HepG2 (cell line): ENCODE data around the gene GDPGP1. TPM values are rescaled to one million over a fixed set of nuclear protein-coding genes. Genes with fewer than 3 reads are reported as not detected.

Experiments
- FOXK2 ChIP-seq: fragments of 450-650 bp; IDR thresholded peaks from 2 replicates; pipeline ENCODE4 v1.6.1; 2016
- PPARG ChIP-seq: conservative IDR thresholded peaks from 2 replicates; pipeline ENCODE4 v1.6.1; 2016; ENCODE audit warnings: missing biosample characterization, missing genetic modification reagents
- ZKSCAN1 ChIP-seq: fragments of 150-350 bp; IDR thresholded peaks from 2 replicates; pipeline ENCODE4 v1.6.1; 2014; ENCODE audit warnings: low read length
- polyA plus RNA-seq, 8 experiments: library from polyadenylated mRNA; depleted of rRNA in 3 of 8; stranded (reverse) in 7 of 8; unstranded in 1 of 8; fragments of >200 nt; fragmentation: Illumina TruSeq in 4 of 8; extraction: Trizol in 4 of 8; gene quantifications; 2 replicates each; pipeline versions ENCODE4 v1.2.1 to v1.2.3, GENCODE V29; 2011 to 2016; ENCODE audit warnings: low read depth in 4 of 8, missing spikeins in 1 of 8, mixed read lengths in 1 of 8; ENCODE audit not compliant: insufficient read depth in 1 of 8
- total RNA-seq, 5 experiments: library from RNA; depleted of rRNA; stranded (reverse); fragments of >200 nt; fragmentation: Illumina TruSeq; extraction: Trizol; gene quantifications; 2 replicates each; pipeline ENCODE4 v1.2.3, GENCODE V29; 2016; ENCODE audit warnings: low read depth in 1 of 5
- TF ChIP-seq, protein P1 (sequence below): sonication (generic); formaldehyde crosslinking; IDR thresholded peaks from one replicate; pipeline ENCODE4 v1.5.1; 2020; ENCODE audit warnings: mild to moderate bottlenecking, missing genetic modification reagents; ENCODE audit errors: not compliant biosample characterization
- TF ChIP-seq, protein P2 (sequence below): sonication (generic); formaldehyde crosslinking; IDR thresholded peaks from 2 replicates; pipeline ENCODE4 v1.4.0; 2020; ENCODE audit warnings: missing genetic modification reagents, borderline replicate concordance
- TF ChIP-seq, protein P3 (sequence below): IDR thresholded peaks from 2 replicates; pipeline ENCODE4 v1.6.1; 2016; ENCODE audit warnings: mild to moderate bottlenecking, missing biosample characterization, missing genetic modification reagents
- TF ChIP-seq, protein P4 (sequence below): sonication (generic); formaldehyde crosslinking; IDR thresholded peaks from 2 replicates; pipeline ENCODE4 v1.4.0; 2020; ENCODE audit warnings: missing genetic modification reagents, borderline replicate concordance

Gene GDPGP1
- total and polyA plus RNA-seq, 2 of the 13 experiments (the other 11 are each of a cell fraction or from before 2014, with no cell fraction given): 1.5 to 4.3 TPM

DNA sequence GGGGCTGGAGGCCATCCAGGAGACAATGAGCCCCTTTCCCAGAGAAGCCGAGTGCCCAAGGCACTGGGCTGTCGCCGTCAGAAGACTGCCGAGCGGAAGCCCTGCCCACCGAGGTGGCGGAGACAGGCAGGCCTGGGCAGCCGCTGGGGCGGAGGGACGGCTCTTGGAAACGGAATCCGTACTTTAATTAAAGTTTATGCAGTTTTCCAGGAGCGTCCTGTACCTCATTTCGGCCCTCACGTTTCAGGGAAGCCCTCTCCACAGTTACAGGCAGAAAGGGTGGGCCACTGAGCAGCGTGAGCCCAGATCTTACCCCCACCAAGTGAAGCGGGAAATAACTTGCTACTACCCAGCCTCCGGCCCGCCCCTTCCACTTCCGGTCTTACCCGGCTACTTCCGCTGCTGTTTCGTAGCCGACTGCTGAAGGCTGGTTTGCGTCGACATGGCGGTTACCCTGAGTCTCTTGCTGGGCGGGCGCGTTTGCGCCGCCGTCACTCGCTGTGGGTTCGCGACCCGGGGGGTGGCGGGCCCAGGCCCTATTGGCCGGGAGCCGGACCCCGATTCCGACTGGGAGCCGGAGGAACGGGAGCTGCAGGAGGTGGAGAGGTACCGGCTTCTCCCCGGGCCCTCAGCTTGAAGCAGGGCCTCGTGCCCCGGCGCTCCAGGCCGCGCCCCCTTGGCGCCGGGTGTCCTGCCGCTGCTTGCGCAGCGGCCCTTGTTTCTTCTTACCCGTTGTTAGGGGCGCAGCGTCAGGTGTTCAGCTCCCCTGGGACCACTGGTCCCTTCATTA, 31.5 kb downstream of the GDPGP1 start, which contains the start of gene NGRN (continued):
- TF ChIP-seq, protein P1, sequence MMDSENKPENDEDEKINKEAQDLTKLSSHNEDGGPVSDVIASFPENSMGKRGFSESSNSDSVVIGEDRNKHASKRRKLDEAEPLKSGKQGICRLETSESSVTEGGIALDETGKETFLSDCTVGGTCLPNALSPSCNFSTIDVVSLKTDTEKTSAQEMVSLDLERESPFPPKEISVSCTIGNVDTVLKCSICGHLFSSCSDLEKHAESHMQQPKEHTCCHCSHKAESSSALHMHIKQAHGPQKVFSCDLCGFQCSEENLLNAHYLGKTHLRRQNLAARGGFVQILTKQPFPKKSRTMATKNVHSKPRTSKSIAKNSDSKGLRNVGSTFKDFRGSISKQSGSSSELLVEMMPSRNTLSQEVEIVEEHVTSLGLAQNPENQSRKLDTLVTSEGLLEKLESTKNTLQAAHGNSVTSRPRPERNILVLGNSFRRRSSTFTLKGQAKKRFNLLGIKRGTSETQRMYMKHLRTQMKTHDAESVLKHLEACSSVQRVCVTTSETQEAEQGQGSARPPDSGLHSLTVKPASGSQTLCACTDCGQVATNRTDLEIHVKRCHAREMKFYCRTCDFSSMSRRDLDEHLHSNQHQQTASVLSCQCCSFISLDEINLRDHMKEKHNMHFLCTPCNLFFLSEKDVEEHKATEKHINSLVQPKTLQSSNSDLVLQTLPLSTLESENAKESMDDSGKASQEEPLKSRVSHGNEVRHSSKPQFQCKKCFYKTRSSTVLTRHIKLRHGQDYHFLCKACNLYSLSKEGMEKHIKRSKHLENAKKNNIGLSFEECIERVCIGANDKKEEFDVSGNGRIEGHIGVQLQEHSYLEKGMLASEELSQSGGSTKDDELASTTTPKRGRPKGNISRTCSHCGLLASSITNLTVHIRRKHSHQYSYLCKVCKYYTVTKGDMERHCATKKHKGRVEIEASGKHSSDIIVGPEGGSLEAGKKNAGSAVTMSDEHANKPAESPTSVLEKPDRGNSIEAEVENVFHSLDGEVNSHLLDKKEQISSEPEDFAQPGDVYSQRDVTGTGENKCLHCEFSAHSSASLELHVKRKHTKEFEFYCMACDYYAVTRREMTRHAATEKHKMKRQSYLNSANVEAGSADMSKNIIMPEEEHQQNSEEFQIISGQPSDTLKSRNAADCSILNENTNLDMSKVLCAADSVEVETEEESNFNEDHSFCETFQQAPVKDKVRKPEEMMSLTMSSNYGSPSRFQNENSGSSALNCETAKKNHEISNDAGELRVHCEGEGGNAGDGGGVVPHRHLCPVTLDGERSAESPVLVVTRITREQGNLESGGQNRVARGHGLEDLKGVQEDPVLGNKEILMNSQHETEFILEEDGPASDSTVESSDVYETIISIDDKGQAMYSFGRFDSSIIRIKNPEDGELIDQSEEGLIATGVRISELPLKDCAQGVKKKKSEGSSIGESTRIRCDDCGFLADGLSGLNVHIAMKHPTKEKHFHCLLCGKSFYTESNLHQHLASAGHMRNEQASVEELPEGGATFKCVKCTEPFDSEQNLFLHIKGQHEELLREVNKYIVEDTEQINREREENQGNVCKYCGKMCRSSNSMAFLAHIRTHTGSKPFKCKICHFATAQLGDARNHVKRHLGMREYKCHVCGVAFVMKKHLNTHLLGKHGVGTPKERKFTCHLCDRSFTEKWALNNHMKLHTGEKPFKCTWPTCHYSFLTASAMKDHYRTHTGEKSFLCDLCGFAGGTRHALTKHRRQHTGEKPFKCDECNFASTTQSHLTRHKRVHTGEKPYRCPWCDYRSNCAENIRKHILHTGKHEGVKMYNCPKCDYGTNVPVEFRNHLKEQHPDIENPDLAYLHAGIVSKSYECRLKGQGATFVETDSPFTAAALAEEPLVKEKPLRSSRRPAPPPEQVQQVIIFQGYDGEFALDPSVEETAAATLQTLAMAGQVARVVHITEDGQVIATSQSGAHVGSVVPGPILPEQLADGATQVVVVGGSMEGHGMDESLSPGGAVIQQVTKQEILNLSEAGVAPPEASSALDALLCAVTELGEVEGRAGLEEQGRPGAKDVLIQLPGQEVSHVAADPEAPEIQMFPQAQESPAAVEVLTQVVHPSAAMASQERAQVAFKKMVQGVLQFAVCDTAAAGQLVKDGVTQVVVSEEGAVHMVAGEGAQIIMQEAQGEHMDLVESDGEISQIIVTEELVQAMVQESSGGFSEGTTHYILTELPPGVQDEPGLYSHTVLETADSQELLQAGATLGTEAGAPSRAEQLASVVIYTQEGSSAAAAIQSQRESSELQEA (CRISPR knock-in tag): peak; percentile 69
- TF ChIP-seq, protein P2, sequence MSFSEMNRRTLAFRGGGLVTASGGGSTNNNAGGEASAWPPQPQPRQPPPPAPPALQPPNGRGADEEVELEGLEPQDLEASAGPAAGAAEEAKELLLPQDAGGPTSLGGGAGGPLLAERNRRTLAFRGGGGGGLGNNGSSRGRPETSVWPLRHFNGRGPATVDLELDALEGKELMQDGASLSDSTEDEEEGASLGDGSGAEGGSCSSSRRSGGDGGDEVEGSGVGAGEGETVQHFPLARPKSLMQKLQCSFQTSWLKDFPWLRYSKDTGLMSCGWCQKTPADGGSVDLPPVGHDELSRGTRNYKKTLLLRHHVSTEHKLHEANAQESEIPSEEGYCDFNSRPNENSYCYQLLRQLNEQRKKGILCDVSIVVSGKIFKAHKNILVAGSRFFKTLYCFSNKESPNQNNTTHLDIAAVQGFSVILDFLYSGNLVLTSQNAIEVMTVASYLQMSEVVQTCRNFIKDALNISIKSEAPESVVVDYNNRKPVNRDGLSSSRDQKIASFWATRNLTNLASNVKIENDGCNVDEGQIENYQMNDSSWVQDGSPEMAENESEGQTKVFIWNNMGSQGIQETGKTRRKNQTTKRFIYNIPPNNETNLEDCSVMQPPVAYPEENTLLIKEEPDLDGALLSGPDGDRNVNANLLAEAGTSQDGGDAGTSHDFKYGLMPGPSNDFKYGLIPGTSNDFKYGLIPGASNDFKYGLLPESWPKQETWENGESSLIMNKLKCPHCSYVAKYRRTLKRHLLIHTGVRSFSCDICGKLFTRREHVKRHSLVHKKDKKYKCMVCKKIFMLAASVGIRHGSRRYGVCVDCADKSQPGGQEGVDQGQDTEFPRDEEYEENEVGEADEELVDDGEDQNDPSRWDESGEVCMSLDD (CRISPR knock-in tag): peak; percentile 42; the same call in 1 of the 2 replicates
- TF ChIP-seq, protein P3, sequence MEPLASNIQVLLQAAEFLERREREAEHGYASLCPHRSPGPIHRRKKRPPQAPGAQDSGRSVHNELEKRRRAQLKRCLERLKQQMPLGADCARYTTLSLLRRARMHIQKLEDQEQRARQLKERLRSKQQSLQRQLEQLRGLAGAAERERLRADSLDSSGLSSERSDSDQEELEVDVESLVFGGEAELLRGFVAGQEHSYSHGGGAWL (CRISPR knock-in tag): peak; percentile 97
- TF ChIP-seq ZKSCAN1 (no peak), PPARG (0 out of 2 replicates have a peak, but pooled peaks have one; percentile 31), FOXK2 (no peak)
- TF ChIP-seq, protein P4, sequence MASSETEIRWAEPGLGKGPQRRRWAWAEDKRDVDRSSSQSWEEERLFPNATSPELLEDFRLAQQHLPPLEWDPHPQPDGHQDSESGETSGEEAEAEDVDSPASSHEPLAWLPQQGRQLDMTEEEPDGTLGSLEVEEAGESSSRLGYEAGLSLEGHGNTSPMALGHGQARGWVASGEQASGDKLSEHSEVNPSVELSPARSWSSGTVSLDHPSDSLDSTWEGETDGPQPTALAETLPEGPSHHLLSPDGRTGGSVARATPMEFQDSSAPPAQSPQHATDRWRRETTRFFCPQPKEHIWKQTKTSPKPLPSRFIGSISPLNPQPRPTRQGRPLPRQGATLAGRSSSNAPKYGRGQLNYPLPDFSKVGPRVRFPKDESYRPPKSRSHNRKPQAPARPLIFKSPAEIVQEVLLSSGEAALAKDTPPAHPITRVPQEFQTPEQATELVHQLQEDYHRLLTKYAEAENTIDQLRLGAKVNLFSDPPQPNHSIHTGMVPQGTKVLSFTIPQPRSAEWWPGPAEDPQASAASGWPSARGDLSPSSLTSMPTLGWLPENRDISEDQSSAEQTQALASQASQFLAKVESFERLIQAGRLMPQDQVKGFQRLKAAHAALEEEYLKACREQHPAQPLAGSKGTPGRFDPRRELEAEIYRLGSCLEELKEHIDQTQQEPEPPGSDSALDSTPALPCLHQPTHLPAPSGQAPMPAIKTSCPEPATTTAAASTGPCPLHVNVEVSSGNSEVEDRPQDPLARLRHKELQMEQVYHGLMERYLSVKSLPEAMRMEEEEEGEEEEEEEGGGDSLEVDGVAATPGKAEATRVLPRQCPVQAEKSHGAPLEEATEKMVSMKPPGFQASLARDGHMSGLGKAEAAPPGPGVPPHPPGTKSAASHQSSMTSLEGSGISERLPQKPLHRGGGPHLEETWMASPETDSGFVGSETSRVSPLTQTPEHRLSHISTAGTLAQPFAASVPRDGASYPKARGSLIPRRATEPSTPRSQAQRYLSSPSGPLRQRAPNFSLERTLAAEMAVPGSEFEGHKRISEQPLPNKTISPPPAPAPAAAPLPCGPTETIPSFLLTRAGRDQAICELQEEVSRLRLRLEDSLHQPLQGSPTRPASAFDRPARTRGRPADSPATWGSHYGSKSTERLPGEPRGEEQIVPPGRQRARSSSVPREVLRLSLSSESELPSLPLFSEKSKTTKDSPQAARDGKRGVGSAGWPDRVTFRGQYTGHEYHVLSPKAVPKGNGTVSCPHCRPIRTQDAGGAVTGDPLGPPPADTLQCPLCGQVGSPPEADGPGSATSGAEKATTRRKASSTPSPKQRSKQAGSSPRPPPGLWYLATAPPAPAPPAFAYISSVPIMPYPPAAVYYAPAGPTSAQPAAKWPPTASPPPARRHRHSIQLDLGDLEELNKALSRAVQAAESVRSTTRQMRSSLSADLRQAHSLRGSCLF (CRISPR knock-in tag): no peak
